Kasumi-1 (cell line): ENCODE measurements around the gene BRD2.

ENCODE experiments used
- DNase-seq, 2 experiments: peaks; one replicate each; lab custom pipeline; 2025; lab: John Stamatoyannopoulos, UW

Gene BRD2

GRCh38 chr6:33029328-33030184 lies 61.2 kb downstream of the BRD2 start:
- DNase-seq: no peak

GRCh38 chr6:33030245-33030644 lies 61.9 kb downstream of the BRD2 start:
- no peak for DNase-seq
